Measurements from ENCODE around the gene DCTPP1.

GRCh38 chr16:30416047-30416603, 13.7 kb downstream of the DCTPP1 start:
- no peak for TF ChIP-seq CTCF (IDR thresholded peaks at IDR 0.05)
- no peak for TF ChIP-seq POLR2A (IDR thresholded peaks at IDR 0.05)
